ENCODE results near the gene BCL11B. TPM values are rescaled to one million over a fixed set of nuclear protein-coding genes. Genes with fewer than 3 reads are reported as not detected.

BCL11B gene
- polyA plus RNA-seq, 3 donors: 2.4 to 2.7 (median 2.5) TPM

DNA sequence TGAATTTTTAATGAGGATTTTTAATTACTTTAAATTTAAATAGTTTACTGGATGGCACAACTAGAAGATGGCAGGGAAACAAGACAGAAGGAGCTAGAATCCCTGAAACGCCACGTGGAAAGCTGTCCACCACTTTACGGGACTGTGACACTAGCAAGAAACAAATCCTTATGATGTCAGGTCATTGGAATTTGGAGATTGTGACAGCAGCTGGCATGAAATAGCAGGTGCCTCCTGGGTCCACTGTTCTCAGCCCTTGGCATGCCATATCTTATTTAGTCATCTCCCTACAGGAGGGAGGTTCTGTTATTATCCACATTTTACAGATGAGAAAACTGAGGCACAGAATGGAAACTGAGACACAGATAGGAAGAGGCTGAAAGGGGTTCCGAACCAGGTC lies 113.8 kb downstream of the BCL11B start:
- DNase-seq (ENCODE audit: extremely low read depth in 1 of 11, low read depth in 9 of 11, low spot score in 4 of 11): no peak

GRCh38 chr14:99157676-99158075 lies 114.3 kb downstream of the BCL11B start:
- DNase-seq (ENCODE audit: extremely low read depth in 1 of 11, low read depth in 9 of 11, low spot score in 4 of 11): no peak

DNA sequence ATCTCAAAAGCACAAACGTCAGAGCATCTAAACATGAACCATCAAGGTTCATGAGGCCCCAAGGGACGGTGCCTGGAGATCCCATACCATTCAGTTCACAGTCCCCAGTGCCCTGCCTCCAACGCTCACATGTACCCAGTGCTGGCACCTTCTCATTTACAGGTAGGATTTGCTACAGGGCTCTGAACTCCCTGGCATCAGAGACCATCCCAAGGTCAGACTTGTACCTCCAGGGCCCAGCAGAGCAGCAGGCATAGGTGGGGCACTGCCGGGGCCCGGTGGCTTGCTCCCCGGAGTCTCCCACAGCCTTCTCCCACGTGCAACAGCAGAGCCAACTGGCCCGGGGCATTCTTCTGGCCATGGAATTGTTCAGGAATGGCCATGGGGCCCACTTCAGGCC lies 114.8 kb downstream of the BCL11B start:
- no peak for DNase-seq (ENCODE audit: extremely low read depth in 1 of 11, low read depth in 9 of 11, low spot score in 4 of 11)

GRCh38 chr14:99156814-99157213 lies 115.2 kb downstream of the BCL11B start:
- no peak for DNase-seq (ENCODE audit: extremely low read depth in 1 of 11, low read depth in 9 of 11, low spot score in 4 of 11)

- DNase-seq (ENCODE audit: extremely low read depth in 1 of 11, low read depth in 9 of 11, low spot score in 4 of 11): no peak
These were observed 115.9 kb downstream of the BCL11B start for GRCh38 chr14:99156090-99156425.

- DNase-seq (ENCODE audit: extremely low read depth in 1 of 11, low read depth in 9 of 11, low spot score in 4 of 11): no peak
These were observed 116.6 kb downstream of the BCL11B start for GRCh38 chr14:99155173-99156089.

GRCh38 chr14:99150236-99150635 lies 121.8 kb downstream of the BCL11B start:
- DNase-seq (ENCODE audit: extremely low read depth in 1 of 11, low read depth in 9 of 11, low spot score in 4 of 11): no peak

- no peak for DNase-seq (ENCODE audit: extremely low read depth in 1 of 11, low read depth in 9 of 11, low spot score in 4 of 11)
These were observed 123.0 kb downstream of the BCL11B start for GRCh38 chr14:99148861-99149610.

DNA sequence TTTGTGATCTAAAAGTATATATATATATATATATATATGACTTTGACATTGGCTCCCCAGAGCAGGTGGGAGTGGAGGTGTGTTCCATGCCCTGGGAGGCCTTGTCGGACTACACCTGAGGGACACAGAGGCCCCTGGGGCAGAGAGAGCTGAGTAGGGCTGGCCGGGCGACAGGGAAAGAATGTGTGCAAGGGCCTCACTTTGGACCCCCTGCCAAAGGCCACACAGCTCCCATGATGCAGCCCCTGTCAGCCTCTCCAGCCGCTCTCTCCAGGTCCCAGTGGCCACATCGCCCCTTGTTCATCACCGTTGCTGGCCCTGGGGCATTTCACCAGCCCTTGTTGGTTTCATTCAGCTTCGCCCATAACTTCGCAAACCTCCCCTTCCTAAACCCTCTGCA lies 123.9 kb downstream of the BCL11B start:
- DNase-seq (ENCODE audit: extremely low read depth in 1 of 11, low read depth in 9 of 11, low spot score in 4 of 11): no peak

- no peak for DNase-seq (ENCODE audit: extremely low read depth in 1 of 11, low read depth in 9 of 11, low spot score in 4 of 11)
These were observed 124.6 kb downstream of the BCL11B start for GRCh38 chr14:99147366-99147740.

DNA sequence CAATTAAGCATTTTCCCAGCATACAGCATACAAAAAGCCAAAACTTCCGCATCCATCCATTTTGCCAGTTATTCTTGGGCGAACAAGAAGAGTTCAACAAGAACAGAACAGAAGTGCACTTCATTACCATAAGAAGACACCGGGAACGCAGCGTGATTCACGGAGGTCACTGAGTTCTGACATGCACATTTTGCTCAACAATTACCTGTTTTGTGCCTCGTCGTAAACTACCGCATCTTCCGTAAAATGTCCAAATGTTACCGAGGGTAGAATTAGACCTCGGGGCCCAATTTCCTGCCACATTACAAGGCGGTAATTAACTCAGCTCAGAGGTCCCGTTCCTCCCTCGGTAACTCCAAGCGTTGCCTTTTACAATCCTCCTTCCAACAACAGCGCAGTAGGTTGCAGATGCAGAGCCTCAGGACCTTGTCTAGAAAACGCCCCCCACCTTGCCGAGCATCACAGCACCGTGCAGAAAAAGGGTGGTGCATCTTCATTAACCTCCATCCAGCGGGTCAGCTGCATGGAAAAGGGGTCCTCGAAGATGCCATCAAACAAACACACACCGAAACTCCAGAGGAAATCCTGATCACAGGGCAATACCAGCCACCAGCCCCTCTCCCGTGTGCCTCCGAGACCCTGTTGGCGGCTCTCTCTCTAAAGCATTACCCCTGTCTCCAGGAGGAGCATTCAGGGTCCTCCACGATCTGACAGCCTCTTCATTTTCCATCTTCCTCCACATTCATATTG lies 125.2 kb downstream of the BCL11B start:
- no peak for DNase-seq (ENCODE audit: extremely low read depth in 1 of 11, low read depth in 9 of 11, low spot score in 4 of 11)

DNA sequence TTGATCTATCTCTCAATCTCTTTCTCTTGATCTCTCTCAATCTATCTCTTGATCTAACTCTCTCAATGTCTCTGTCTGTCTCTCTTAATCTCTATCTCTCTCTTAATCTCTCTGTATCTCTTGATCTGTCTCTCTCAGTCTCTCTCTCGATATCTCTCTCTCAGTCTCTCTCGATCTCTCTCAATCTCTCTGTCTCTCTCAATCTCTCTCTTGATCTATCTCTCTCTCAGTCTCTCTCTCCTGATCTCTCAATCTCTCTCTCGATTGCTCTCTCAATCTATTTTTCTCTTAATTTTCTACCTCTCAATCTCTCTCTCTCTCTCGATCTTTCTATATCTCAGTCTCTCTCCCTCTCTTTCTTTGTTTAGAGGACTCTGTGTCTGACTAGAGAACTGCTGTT lies 126.7 kb downstream of the BCL11B start:
- no peak for DNase-seq (ENCODE audit: extremely low read depth in 1 of 11, low read depth in 9 of 11, low spot score in 4 of 11)

DNA sequence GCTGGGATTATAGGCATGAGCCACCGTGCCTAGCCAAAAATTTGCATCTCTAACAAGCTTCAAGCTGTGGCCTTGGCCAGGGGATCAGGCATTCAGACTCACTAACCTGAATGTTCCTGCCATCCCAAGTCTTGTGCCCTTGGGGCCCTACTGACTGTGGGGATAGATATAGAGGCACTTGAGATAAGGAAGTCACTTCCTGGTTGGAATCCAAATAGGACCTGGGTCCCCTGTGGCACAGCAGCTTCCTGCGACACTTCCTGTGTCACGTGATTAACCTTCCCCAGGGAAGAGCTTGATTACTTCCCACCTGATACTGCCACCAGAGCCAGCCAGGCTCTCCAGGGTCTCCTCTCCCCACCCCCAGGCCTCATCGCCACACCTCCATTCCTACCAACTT lies 128.2 kb downstream of the BCL11B start:
- DNase-seq (ENCODE audit: extremely low read depth in 1 of 11, low read depth in 9 of 11, low spot score in 4 of 11): no peak

DNA sequence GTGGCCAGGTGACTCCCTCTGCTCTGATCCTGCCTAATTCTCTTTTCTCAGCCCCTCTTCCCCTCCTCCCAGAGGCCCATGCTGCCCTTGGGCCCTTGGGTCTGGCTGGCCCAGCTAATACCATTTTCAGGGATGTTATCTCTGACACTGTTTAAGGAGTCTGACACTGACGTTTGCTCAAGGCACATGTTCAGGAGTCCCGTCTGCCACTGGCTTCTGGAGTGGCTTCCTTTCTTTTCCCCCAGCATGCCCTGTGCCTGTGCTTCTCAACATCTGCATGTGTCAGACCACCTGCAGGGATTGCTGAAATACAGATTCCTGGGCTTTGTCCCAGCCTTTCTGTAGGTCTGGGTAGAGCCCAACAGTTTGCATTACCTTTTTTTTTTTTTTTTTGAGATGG lies 128.9 kb downstream of the BCL11B start:
- DNase-seq (ENCODE audit: extremely low read depth in 1 of 11, low read depth in 9 of 11, low spot score in 4 of 11): no peak

DNA sequence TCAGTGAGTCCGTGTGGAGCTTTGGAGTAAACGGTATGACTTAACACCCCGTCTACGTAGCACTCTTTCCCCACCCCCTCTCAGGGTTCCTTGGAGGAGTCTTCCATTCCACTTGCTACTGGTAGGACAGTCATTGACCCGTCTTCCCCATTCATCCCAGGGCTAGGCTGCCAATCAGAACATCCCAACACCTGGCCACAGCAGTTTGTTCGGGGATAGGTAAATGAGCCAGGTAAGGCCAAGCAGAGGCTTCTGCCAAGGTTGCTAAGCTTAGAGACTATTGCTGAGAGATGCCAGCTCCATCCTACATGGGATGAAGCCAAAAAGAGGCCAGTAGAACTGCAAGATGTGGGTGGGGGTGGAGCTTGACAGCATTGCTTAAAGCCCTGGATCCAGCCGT lies 130.8 kb downstream of the BCL11B start:
- DNase-seq (ENCODE audit: extremely low read depth in 1 of 11, low read depth in 9 of 11, low spot score in 4 of 11): no peak

GRCh38 chr14:99138999-99139865 lies 132.8 kb downstream of the BCL11B start:
- DNase-seq (ENCODE audit: extremely low read depth in 1 of 11, low read depth in 9 of 11, low spot score in 4 of 11): no peak

- no peak for DNase-seq (ENCODE audit: extremely low read depth in 1 of 11, low read depth in 9 of 11, low spot score in 4 of 11)
These were observed 134.0 kb downstream of the BCL11B start for GRCh38 chr14:99137913-99138571.

- DNase-seq (ENCODE audit: extremely low read depth in 1 of 11, low read depth in 9 of 11, low spot score in 4 of 11): no peak
These were observed 134.8 kb downstream of the BCL11B start for GRCh38 chr14:99137001-99137700.
